Stimulated activated memory B cell treated with anti-CD40 and anti-IgM and Interleukin-4, amounts not matched to agents 10 μg/mL and 1 μg/mL and 100 μg/mL, for 72 hours (primary cell): ENCODE results near the gene MAMDC4.
"Not testable (repeated sequence)": the region's sequence is repeated elsewhere in the genome, so short reads cannot be mapped to it uniquely, and the experiment has no call there.

Experiments
- ATAC-seq: fragments of 150-1000 bp; cut with Tn5 transposase; 2 replicates; pipeline ENCODE4 v1.10.0; 2021
- H3K27ac Mint-ChIP-seq: one replicate; pipeline ENCODE4 v1.8.0; 2022; ENCODE audit warnings: mild to moderate bottlenecking, mixed read lengths
- H3K27me3 Mint-ChIP-seq: one replicate; pipeline ENCODE4 v1.8.0; 2022; ENCODE audit warnings: mixed read lengths
- H3K36me3 Mint-ChIP-seq: one replicate; pipeline ENCODE4 v1.8.0; 2022; ENCODE audit warnings: mixed read lengths
- H3K4me1 Mint-ChIP-seq: one replicate; pipeline ENCODE4 v1.8.0; 2022; ENCODE audit warnings: mixed read lengths
- H3K4me3 Mint-ChIP-seq: one replicate; pipeline ENCODE4 v1.8.0; 2022; ENCODE audit warnings: mild to moderate bottlenecking, moderate library complexity, mixed read lengths
- H3K9me3 Mint-ChIP-seq: one replicate; pipeline ENCODE4 v1.8.0; 2022; ENCODE audit warnings: mixed read lengths

Gene MAMDC4

DNA sequence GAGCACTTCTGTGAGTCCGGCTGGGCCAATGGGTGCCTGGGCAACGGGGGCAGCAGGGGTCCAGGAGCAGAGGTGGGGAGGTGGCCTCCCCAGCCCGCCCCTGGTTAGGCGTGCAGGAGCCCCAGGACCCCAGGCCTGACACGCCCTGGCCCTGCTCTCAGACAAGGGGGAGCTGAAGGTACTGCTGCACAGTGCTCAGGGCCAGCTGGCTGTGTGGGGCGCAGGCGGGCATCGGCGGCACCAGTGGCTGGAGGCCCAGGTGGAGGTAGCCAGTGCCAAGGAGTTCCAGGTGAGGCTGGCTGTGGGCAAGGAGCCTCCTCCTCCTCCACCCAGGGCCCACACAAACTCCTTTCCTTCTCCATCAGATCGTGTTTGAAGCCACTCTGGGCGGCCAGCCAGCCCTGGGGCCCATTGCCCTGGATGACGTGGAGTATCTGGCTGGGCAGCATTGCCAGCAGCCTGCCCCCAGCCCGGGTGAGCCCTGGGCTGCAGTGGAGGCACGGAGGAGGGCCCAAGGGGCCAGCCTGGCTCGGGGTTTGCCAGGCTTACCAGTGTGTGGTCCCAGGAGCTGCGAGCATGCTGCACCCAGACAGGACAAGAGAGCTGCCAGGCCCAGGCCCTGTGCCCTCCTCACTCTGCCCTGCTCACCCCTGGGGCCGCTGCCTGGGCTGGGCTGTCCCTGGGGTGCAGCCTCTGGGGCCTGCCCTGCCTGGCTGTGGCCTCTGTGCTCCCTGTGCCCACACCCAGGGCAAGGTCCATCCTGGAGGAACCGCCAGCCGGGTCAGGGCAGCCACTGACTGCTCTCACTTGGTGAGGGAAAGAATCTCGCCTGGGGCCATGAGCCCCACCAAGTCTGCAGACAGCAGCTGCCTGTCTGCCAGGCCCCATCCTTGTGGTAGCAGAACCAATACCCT is 7.0 kb downstream of the MAMDC4 start:
- Mint-ChIP-seq H3K27me3 (no peaks in the 10 kb centered on the region), H3K27ac (no peak overlapping the region), H3K4me1 (peaks cover 20% of the 10 kb centered on the region), H3K36me3 (peaks cover 19% of the 10 kb centered on the region), H3K9me3 (no peaks in the 10 kb centered on the region), H3K4me3 (no peak overlapping the region)
- ATAC-seq = no peak

DNA sequence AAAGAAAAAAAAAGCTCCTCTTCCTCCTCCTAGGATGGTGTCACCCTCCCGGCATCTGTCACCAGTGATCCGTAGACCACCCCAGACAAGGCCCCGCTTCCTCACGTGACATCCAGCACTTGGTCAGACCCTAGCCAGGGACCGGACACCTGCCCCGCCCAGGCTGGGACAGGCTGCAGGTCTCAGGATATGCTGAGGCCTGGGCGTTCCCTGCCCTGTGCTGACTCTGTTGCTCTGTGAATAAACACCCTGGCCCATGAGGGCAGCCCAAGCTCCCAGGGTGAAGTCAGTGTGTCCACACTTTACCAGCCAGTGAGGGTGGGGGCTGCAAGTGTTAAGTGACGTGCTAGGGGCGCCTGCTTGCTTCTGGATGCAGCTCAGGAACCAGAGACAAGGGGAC is 8.4 kb downstream of the MAMDC4 start:
- H3K4me1 Mint-ChIP-seq = peaks cover 28% of the 10 kb centered on the region
- no peak overlapping the region for H3K4me3 Mint-ChIP-seq
- H3K27me3 Mint-ChIP-seq = no peaks in the 10 kb centered on the region
- H3K36me3 Mint-ChIP-seq = peaks cover 19% of the 10 kb centered on the region
- ATAC-seq = no peak
- no peak overlapping the region for H3K27ac Mint-ChIP-seq
- H3K9me3 Mint-ChIP-seq = no peaks in the 10 kb centered on the region

DNA sequence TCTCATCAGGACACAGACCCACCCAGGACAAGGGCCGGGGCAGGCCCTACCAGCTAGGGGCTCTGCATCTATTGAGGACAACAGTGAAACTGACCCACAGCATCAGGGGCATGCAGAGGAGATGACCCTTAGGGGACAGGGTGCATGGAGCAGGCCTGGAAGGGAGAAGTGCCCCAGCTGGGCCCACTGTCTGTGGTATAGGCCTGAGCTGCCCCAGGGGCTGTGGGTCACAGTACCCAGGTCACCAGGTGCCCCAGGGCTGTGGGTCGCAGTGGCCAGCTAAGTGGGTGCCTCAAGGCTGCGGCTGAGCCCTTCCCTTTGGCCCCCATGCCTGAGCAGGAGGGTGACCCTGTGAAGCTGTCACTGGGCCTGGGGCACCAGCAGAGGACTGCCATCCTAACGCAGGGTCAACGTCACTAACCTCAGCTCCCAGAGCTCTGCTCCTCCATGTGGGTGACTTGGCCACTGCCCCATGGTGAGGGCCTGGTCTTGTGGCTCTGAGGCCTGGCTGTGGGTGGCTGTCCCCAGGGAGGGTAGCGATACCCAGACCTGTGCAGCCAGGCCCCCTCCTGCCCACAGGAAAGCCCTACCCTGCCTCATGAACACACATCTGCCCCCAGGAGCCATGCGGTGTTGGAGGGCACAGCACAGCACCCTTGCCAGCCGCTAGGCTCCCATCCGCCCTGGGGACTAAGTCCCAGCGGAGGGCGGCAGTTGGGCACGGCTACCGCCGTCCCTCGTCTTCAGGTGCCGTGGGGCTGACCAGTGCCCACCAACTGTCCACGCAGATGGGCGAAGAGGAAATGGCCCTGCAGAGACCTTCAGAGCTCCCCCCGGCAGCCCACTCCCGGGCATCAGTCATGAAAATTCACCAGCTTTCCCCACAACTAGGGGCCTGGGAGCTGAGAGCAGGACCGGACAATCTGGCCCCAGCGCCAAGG is 9.1 kb downstream of the MAMDC4 start:
- Mint-ChIP-seq H3K27me3 (no peaks in the 10 kb centered on the region), H3K27ac (no peak overlapping the region), H3K4me1 (peaks cover 28% of the 10 kb centered on the region), H3K36me3 (peaks cover 19% of the 10 kb centered on the region), H3K4me3 (no peak overlapping the region), H3K9me3 (no peaks in the 10 kb centered on the region)
- ATAC-seq = no peak

DNA sequence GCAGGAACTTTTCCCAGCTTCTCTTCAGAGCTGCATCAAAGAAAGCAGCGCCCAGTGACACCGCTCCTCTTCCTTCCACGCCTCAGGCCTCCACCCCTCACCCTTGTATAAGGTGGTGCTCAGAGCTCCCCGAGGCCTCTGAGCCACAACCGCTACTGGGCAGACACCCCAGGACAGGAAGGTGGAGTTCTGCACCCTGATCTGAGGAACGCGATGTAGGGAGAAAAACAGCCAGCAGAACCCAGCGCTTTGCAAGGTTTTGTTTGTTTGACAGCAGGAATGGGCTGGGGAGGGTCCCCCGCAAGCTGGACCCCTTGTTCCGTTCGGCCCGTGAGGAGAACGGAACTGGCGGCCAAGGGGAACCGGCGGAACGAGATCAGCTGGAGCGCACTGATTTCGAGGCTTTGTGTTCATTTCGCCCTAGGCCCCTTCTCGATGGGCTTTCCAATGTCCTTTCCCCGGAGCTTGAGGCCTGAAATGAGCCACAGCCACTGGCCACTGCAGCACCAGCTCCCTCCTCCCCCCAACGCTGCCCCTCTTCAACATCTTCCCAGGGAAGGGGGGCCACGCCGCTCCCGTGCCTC is 9.8 kb downstream of the MAMDC4 start:
- Mint-ChIP-seq H3K27ac (no peak overlapping the region), H3K36me3 (peaks cover 19% of the 10 kb centered on the region), H3K4me3 (no peak overlapping the region), H3K27me3 (no peaks in the 10 kb centered on the region), H3K9me3 (no peaks in the 10 kb centered on the region), H3K4me1 (peaks cover 28% of the 10 kb centered on the region)
- ATAC-seq = no peak

DNA sequence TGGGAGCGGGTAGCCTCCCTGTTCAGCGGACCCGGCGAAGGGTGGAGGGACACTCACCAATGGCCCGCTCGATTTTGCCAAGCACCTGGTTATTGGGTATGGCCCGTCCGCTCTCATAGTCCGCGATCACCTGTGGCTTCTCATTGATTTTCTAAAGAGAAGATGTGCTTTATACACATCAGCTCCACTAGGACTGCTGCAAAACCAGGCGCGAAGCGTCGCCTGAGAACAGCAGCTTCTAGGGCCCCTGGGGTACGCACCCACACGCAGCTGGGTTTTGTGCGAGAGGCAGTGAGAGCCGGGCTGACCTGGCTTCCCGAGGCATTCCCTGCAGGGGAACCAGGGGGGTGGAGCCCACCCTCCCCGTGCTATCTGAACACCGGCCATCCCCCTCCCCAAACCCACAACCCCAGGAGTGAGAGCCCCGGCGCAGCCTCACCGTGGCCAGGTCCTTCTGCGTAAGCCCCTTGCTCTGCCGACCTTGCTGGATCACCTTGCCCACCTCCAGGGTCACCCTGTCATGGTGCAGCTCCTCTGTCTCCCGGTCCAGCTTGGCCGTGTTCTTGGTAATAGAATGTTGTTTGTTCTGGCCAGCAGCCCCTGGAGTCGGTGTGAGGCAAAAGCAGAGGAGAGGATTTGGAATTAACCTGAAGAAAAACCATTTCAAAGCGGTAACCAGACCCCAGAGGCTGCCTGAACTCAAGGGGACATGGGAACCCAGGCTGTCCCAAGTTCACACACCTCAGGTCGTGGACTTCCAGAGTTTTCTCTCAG is 10.9 kb downstream of the MAMDC4 start:
- Mint-ChIP-seq H3K27me3 (no peaks in the 10 kb centered on the region), H3K27ac (no peak overlapping the region), H3K4me3 (no peak overlapping the region), H3K9me3 (no peaks in the 10 kb centered on the region), H3K36me3 (peaks cover 19% of the 10 kb centered on the region), H3K4me1 (peaks cover 28% of the 10 kb centered on the region)
- ATAC-seq = no peak

DNA sequence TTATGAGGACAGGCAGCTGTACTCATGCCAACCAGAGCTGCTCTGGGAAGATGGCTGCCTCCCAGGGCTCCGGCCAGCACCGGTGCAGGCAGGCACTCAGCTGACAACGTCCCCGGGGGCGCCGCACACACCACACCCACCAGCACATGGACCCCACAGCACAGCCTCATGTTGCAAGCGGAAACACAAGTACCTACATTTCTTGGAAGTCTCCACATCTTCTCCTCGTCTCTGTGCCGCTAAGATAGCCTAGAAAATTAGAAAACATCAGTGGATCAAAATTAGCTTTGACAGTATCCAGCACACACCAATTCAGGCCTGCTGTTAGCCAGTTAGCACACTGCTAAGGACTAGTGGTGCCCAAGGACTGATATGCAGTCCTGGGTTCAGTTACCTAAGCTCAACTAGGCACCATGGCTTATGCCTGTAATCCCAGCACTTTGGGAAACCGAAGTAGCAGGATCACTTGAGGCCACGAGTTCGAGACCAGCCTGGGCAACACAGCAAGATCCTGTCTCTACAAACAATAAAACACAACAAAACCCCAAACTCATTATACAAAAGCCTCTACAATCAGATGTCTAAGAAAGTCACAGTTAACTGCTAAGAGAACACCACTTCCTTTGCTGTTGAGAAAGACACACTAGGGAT is 11.6 kb downstream of the MAMDC4 start:
- H3K27ac Mint-ChIP-seq = no peak overlapping the region
- H3K4me3 Mint-ChIP-seq = no peak overlapping the region

DNA sequence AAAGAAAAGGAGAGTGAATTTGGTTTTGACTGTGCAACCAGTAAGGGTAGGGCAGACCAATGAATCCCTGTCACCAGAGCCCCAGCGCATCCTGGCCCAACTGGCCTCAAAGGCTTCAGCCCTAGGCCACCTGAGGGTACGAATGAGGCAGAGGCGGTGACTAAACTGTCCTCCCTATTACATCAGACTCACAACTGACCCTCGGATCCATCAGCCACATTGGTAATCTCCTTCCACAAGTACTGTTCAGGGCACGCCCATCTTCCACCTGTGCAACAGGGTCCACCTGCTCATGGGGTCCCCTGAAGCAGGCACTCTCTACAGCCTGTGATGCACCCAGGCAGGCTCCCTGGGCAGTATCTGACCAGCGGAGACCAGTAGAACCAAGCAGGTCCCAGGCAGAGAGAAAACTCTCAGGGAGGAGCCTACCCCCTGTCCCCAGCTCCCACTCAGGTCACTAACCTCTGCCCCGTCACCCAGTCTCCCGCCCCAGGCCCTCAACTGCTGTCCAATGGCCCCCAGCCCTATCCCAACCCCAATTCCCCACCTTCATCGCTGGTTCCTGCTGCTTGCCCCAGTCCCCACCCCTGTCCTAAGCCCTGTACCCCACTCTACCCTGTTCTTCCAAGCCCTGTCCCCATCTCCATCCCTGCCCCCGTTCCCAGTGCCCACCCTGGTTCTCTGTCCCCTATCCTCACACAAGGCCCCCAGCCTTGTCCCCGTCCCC is 13.1 kb downstream of the MAMDC4 start:
- H3K4me3 Mint-ChIP-seq = peak overlapping the region; percentile 93
- no peak for ATAC-seq
- peaks cover 19% of the 10 kb centered on the region for H3K36me3 Mint-ChIP-seq
- H3K4me1 Mint-ChIP-seq = peaks cover 24% of the 10 kb centered on the region
- H3K27ac Mint-ChIP-seq = peak overlapping the region; percentile 93
- H3K27me3 Mint-ChIP-seq = no peaks in the 10 kb centered on the region
- H3K9me3 Mint-ChIP-seq = no peaks in the 10 kb centered on the region

More for the DNA sequence above, 11.6 kb downstream of the MAMDC4 start:
- H3K27me3 Mint-ChIP-seq = no peaks in the 10 kb centered on the region
- H3K9me3 Mint-ChIP-seq = no peaks in the 10 kb centered on the region
- H3K4me1 Mint-ChIP-seq = peaks cover 28% of the 10 kb centered on the region
- peaks cover 19% of the 10 kb centered on the region for H3K36me3 Mint-ChIP-seq
- no peak for ATAC-seq

DNA sequence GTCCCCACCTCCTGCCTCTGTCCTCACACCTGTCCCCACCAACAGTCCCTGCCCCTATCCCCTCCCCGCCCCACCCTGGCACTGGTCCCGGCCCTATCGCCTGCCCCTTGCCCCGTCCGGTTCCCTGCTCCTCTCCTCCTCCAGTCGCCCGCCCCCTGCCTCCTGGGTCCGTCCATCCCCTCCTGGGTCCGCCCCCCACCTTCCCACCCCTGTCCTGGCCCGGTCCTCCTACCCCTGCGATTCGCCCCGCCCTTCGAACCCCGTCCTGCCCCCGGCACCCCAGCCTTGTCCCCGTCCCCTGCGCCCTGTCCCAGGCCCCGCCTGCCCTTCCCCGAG is 13.6 kb downstream of the MAMDC4 start:
- ATAC-seq = peak; percentile 42
- peaks cover 19% of the 10 kb centered on the region for H3K36me3 Mint-ChIP-seq
- H3K9me3 Mint-ChIP-seq = no peaks in the 10 kb centered on the region
- no peaks in the 10 kb centered on the region for H3K27me3 Mint-ChIP-seq
- peak overlapping the region; percentile 93 for H3K4me3 Mint-ChIP-seq
- peak overlapping the region; percentile 93 for H3K27ac Mint-ChIP-seq
- peaks cover 18% of the 10 kb centered on the region for H3K4me1 Mint-ChIP-seq

DNA sequence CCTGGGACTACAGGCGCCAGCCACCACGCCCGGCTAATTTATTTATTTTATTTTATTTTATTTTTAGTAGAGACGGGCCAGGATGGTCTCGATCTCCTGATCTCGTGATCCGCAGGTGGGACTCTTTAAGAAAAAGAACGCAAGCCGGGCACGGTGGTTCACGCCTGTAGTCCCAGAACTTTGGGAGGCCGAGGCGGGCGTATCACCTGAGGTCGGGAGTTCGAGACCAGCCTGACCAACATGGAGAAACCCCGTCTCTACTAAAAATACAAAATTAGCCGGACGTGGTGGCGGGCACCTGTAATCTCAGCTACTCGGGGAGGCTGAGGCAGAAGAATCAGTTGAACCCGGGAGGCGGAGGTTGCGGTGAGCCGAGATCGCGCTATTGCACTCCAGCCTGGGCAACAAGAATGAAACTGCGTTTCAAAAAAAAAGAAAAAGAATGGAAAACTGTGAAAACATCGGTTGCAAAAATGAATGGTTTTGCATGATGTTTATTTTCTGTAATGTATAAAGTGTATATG is 14.8 kb downstream of the MAMDC4 start:
- peaks cover 14% of the 10 kb centered on the region for H3K4me1 Mint-ChIP-seq
- H3K9me3 Mint-ChIP-seq, H3K27me3 Mint-ChIP-seq, ATAC-seq: not testable (repeated sequence)
- peak overlapping the region; percentile 75 for H3K4me3 Mint-ChIP-seq
- peaks cover 15% of the 10 kb centered on the region for H3K36me3 Mint-ChIP-seq
- H3K27ac Mint-ChIP-seq = peak overlapping the region; percentile 93

DNA sequence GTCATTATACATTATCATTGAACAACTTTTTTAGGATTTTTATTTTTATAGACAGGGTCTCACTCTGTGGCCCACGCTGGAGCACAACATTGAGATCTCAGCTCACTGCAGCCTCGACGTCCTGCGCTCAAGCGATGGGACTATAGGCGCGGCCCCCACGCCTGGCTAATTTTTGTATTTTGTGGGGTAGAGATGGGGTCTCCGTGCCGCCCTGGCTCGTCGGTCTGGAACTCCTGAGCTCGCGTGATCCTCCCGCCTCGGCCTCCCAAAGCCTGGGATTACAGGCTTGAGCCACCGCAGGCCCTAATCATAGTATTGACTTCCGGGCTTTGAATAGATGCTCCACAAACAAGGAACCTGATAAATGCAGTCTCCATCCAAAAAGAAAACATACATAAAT is 15.3 kb downstream of the MAMDC4 start:
- Mint-ChIP-seq H3K27me3 (no peaks in the 10 kb centered on the region), H3K4me1 (peaks cover 9% of the 10 kb centered on the region), H3K27ac (no peak overlapping the region), H3K4me3 (peak overlapping the region; percentile 5), H3K36me3 (peaks cover 10% of the 10 kb centered on the region), H3K9me3 (no peaks in the 10 kb centered on the region)
- ATAC-seq = no peak

DNA sequence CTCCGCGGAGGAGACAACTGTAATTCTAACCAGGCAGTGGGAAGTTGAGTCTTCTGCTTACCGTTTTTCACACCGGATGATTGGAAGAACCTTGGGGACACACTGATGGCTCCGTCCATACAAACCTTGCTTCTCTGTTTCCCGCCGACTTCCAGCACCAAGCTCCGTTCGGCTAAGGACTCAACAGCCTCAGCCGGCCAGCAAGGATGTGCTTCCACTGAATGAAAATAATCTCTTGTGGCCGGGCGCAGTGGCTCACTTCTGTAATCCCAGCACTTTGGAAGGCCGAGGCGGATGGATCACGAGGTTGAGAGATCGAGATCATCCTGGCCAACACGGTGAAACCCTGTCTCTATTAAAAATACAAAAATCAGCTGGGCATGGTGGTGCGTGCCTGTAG is 15.8 kb downstream of the MAMDC4 start:
- no peak for ATAC-seq
- no peak overlapping the region for H3K27ac Mint-ChIP-seq
- no peaks in the 10 kb centered on the region for H3K27me3 Mint-ChIP-seq
- peaks cover 8% of the 10 kb centered on the region for H3K36me3 Mint-ChIP-seq
- H3K4me1 Mint-ChIP-seq = peaks cover 8% of the 10 kb centered on the region
- no peaks in the 10 kb centered on the region for H3K9me3 Mint-ChIP-seq
- peak overlapping the region; percentile 5 for H3K4me3 Mint-ChIP-seq

DNA sequence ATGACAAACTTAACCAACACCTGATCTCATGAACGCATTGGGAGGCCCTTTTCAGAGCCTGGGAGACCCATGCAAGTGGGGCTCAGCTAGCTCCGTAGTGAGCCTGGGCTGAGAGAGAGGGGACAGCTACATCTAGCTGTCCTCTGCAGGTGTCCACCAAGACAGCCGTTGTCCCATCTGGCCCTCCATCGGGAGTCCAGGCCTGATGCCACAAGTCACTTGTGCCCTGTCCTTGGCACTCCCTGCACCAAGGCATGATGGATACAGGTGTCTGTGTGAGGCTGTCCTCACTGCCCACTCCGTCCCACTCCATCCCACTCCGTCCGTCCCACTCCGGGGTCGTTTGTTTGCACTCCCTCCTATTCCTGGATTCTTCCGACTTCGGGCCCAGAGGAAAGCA is 16.5 kb downstream of the MAMDC4 start:
- no peak overlapping the region for H3K4me3 Mint-ChIP-seq
- no peaks in the 10 kb centered on the region for H3K27me3 Mint-ChIP-seq

DNA sequence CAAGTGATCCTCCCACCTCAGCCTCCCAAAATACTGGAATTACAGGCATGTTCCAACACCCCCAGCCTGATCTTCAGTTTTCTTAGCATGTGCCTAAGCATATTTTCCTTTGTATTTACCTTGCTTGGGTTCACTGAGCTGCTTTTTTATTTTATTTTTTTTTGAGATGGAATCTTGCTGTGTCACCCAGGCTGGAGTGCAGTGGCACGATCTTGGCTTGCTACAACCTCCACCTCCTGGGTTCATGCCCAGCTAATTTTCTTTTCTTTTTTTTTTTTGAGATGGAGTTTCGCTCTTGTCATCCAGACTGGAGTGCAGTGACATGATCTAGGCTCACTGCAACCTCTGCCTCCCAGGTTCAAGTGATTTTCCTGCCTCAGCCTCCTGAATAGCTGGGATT is 17.5 kb downstream of the MAMDC4 start:
- H3K4me1 Mint-ChIP-seq, H3K36me3 Mint-ChIP-seq, H3K4me3 Mint-ChIP-seq, ATAC-seq, H3K27me3 Mint-ChIP-seq, H3K27ac Mint-ChIP-seq, H3K9me3 Mint-ChIP-seq: not testable (repeated sequence)

More for the DNA sequence above, 16.5 kb downstream of the MAMDC4 start:
- no peak for ATAC-seq
- peaks cover 8% of the 10 kb centered on the region for H3K4me1 Mint-ChIP-seq
- H3K36me3 Mint-ChIP-seq = peaks cover 1% of the 10 kb centered on the region
- no peaks in the 10 kb centered on the region for H3K9me3 Mint-ChIP-seq
- H3K27ac Mint-ChIP-seq = no peak overlapping the region

DNA sequence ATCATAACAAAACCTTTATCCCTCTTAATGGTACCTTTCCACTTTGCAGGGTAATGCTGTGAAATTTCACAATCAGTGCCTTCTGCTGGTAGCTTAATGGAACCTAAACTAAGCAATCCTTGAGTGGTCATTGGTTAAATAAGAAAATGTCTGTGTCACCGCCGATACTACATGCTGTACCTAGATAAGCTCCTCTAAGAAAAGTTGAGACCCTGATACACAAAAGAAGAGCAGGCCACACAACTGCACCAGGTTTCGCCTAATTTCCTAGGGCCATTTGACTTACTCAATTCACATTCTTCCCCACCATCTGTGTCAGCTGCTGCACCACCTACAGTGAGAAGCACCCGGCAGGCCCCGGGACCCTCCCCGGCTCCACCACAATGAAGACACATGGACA is 23.0 kb downstream of the MAMDC4 start:
- H3K4me3 Mint-ChIP-seq = no peak overlapping the region
- no peaks in the 10 kb centered on the region for H3K9me3 Mint-ChIP-seq
- no peaks in the 10 kb centered on the region for H3K36me3 Mint-ChIP-seq
- H3K27ac Mint-ChIP-seq = no peak overlapping the region
- no peaks in the 10 kb centered on the region for H3K27me3 Mint-ChIP-seq
- no peak for ATAC-seq
- peaks cover 2% of the 10 kb centered on the region for H3K4me1 Mint-ChIP-seq
